H9 (cell line): ENCODE results near the gene ZMIZ1. TPM values are rescaled to one million over a fixed set of nuclear protein-coding genes. Genes with fewer than 3 reads are reported as not detected.

Source experiments
- DNase-seq: peaks from one replicate; pipeline ENCODE4 v3.0.0-alpha.2; 2017
- H2AFZ ChIP-seq: one replicate; pipeline ENCODE4 v1.6.1; 2013; ENCODE audit warnings: mild to moderate bottlenecking, low read length, control low read depth, moderate library complexity
- H2AK5ac ChIP-seq: 2 replicates; pipeline ENCODE4 v1.6.1; 2013; ENCODE audit warnings: low read length, control low read depth, mixed read lengths; ENCODE audit not compliant: insufficient read length
- H2BK120ac ChIP-seq: one replicate; pipeline ENCODE4 v1.6.1; 2013; ENCODE audit warnings: low read depth, mild to moderate bottlenecking, low read length, control low read depth, inconsistent platforms; ENCODE audit not compliant: poor library complexity, severe bottlenecking
- H2BK12ac ChIP-seq: 2 replicates; pipeline ENCODE4 v1.6.1; 2013; ENCODE audit warnings: low read length, control low read depth, mixed read lengths, low read depth; ENCODE audit not compliant: insufficient read length
- H2BK15ac ChIP-seq: 2 replicates; pipeline ENCODE4 v1.6.1; 2013; ENCODE audit warnings: low read depth, low read length, control low read depth
- H2BK20ac ChIP-seq: one replicate; pipeline ENCODE4 v1.6.1; 2013; ENCODE audit warnings: low read depth, mild to moderate bottlenecking, low read length, control low read depth, inconsistent platforms; ENCODE audit not compliant: poor library complexity, severe bottlenecking
- H2BK5ac ChIP-seq: 2 replicates; pipeline ENCODE4 v1.6.1; 2013; ENCODE audit warnings: low read length, control low read depth, mixed read lengths; ENCODE audit not compliant: insufficient read length
- H3K14ac ChIP-seq: 2 replicates; pipeline ENCODE4 v1.6.1; 2013; ENCODE audit warnings: low read length, control low read depth; ENCODE audit not compliant: insufficient read depth
- H3K18ac ChIP-seq: 2 replicates; pipeline ENCODE4 v1.6.1; 2013; ENCODE audit warnings: low read depth, mild to moderate bottlenecking, mixed read lengths, low read length, control low read depth; ENCODE audit not compliant: insufficient read length
- H3K23ac ChIP-seq: 2 replicates; pipeline ENCODE4 v1.6.1; 2013; ENCODE audit warnings: low read length, control low read depth, mixed read lengths, low read depth; ENCODE audit not compliant: insufficient read length
- H3K23me2 ChIP-seq: 2 replicates; pipeline ENCODE4 v1.6.1; 2013; ENCODE audit warnings: low read depth, mild to moderate bottlenecking, mixed read lengths, low read length, control low read depth; ENCODE audit not compliant: insufficient read length, poor library complexity, severe bottlenecking
- H3K27ac ChIP-seq: 2 replicates; pipeline ENCODE4 v1.5.1; 2013; ENCODE audit warnings: low read length, control low read depth, mixed read lengths, low read depth; ENCODE audit not compliant: insufficient read length
- H3K27me3 ChIP-seq: 2 replicates; pipeline ENCODE4 v1.6.1; 2013; ENCODE audit warnings: low read length, control low read depth, inconsistent platforms; ENCODE audit not compliant: insufficient read depth
- H3K4ac ChIP-seq: 2 replicates; pipeline ENCODE4 v1.6.1; 2013; ENCODE audit warnings: low read depth, mild to moderate bottlenecking, control low read depth, inconsistent platforms, low read length, moderate library complexity
- H3K4me1 ChIP-seq: 2 replicates; pipeline ENCODE4 v1.6.1; 2013; ENCODE audit warnings: low read length, control low read depth, inconsistent platforms; ENCODE audit not compliant: insufficient read depth
- H3K4me2 ChIP-seq: 2 replicates; pipeline ENCODE4 v1.6.1; 2013; ENCODE audit warnings: low read length, control low read depth, mixed read lengths; ENCODE audit not compliant: insufficient read length, insufficient read depth
- H3K56ac ChIP-seq: 2 replicates; pipeline ENCODE4 v1.6.1; 2013; ENCODE audit warnings: low read depth, mild to moderate bottlenecking, mixed read lengths, low read length, control low read depth; ENCODE audit not compliant: insufficient read length
- H3K79me1 ChIP-seq: 2 replicates; pipeline ENCODE4 v1.6.1; 2013; ENCODE audit warnings: low read depth, mild to moderate bottlenecking, moderate library complexity, low read length, control low read depth, inconsistent platforms; ENCODE audit not compliant: insufficient read depth, poor library complexity, severe bottlenecking
- H3K79me2 ChIP-seq: 2 replicates; pipeline ENCODE4 v1.6.1; 2013; ENCODE audit warnings: low read length, control low read depth, inconsistent platforms; ENCODE audit not compliant: insufficient read depth
- H3K9ac ChIP-seq: 2 replicates; pipeline ENCODE4 v1.6.1; 2013; ENCODE audit warnings: low read length, control low read depth, mixed read lengths; ENCODE audit not compliant: insufficient read length; ENCODE audit errors: extremely low read depth
- H3K9me3 ChIP-seq: one replicate; pipeline ENCODE4 v1.6.1; 2013; ENCODE audit warnings: low read depth, low read length, inconsistent platforms; ENCODE audit not compliant: control insufficient read depth
- H3T11ph ChIP-seq: one replicate; pipeline ENCODE4 v1.6.1; 2013; ENCODE audit warnings: mild to moderate bottlenecking, low read length, control low read depth, inconsistent platforms
- H4K20me1 ChIP-seq: one replicate; pipeline ENCODE4 v1.6.1; 2013; ENCODE audit not compliant: control insufficient read depth, insufficient read length, insufficient read depth
- H4K5ac ChIP-seq: 2 replicates; pipeline ENCODE4 v1.6.1; 2013; ENCODE audit warnings: low read depth, mild to moderate bottlenecking, mixed read lengths, low read length, control low read depth; ENCODE audit not compliant: insufficient read length
- H4K8ac ChIP-seq: replicated peaks from 2 replicates; pipeline ENCODE4 v1.6.1; 2013; ENCODE audit warnings: low read length, control low read depth, mixed read lengths, low read depth; ENCODE audit not compliant: insufficient read length
- H4K91ac ChIP-seq: 2 replicates; pipeline ENCODE4 v1.6.1; 2013; ENCODE audit warnings: low read depth, mild to moderate bottlenecking, moderate library complexity, mixed read lengths, low read length, control low read depth; ENCODE audit not compliant: insufficient read length
- H3K27ac Mint-ChIP-seq, 3 experiments: 2 replicates in 2 of 3; 3 replicates in 1 of 3; pipeline ENCODE4 v1.8.0; 2020 to 2021; ENCODE audit warnings: mixed read lengths in 3 of 3, mild to moderate bottlenecking in 1 of 3, moderate library complexity in 1 of 3
- H3K27me3 Mint-ChIP-seq: 2 replicates; pipeline ENCODE4 v1.8.0; 2021; ENCODE audit warnings: low read depth, mild to moderate bottlenecking, moderate library complexity, mixed read lengths
- H3K36me3 Mint-ChIP-seq, 3 experiments: 2 replicates in 2 of 3; 3 replicates in 1 of 3; pipeline ENCODE4 v1.8.0; 2020 to 2021; ENCODE audit warnings: low read depth in 3 of 3, mixed read lengths in 3 of 3; ENCODE audit not compliant: insufficient read depth in 1 of 3
- H3K4me1 Mint-ChIP-seq, 2 experiments: 2 replicates each; pipeline ENCODE4 v1.8.0; 2020; ENCODE audit warnings: mixed read lengths in 2 of 2
- H3K4me3 Mint-ChIP-seq, 2 experiments: 2 replicates in 1 of 2; 3 replicates in 1 of 2; pipeline ENCODE4 v1.8.0; 2020 to 2021; ENCODE audit warnings: mild to moderate bottlenecking in 2 of 2, mixed read lengths in 2 of 2, moderate library complexity in 1 of 2
- H3K9me3 Mint-ChIP-seq, 2 experiments: 2 replicates in 1 of 2; 3 replicates in 1 of 2; pipeline ENCODE4 v1.8.0; 2020; ENCODE audit warnings: mild to moderate bottlenecking in 2 of 2, mixed read lengths in 2 of 2, moderate library complexity in 1 of 2
- WGBS: extraction: QIAGEN DNeasy Blood & Tissue Kit; methylation state at CpG from one replicate; pipeline ENCODE4 v1.1.7; 2013; ENCODE audit warnings: missing lambda C conversion rate, low lambda C conversion rate, mixed read lengths; ENCODE audit not compliant: insufficient read length; ENCODE audit errors: extremely low coverage; 5-methylcytosine and 5-hydroxymethylcytosine counted together
- total RNA-seq: library from RNA; stranded (reverse); gene quantifications from 2 replicates; pipeline ENCODE4 v1.2.1, GENCODE V29; 2021
- TF ChIP-seq, protein P1 (sequence below): fragments of 200-600 bp; sonication (generic); conservative IDR thresholded peaks from 3 replicates; pipeline ENCODE4 v1.8.0; 2021; ENCODE audit warnings: antibody characterized with exemption, mild to moderate bottlenecking

ZMIZ1 gene
- total RNA-seq, 1 experiment from 2014 or later: 36.9 TPM

- no CpG with 5 or more reads among the region's 2 CpGs for WGBS
- Histone ChIP-seq H3K23me2 (peaks cover 5% of the 10 kb centered on the region), H3K18ac (no peak overlapping the region), H3K14ac (no peak overlapping the region), H3K23ac (no peak overlapping the region), H3K4ac (no peak overlapping the region), H4K8ac (no peak overlapping the region), H3K9me3 (no peaks in the 10 kb centered on the region), H4K5ac (no peak overlapping the region), H3K56ac (no peak overlapping the region), H2AK5ac (no peak overlapping the region), H2AFZ (no peak overlapping the region), H4K20me1 (no peaks in the 10 kb centered on the region), H4K91ac (no peak overlapping the region), H2BK5ac (no peak overlapping the region), H3K9ac (no peak overlapping the region), H3K4me2 (no peak overlapping the region), H3K27me3 (no peaks in the 10 kb centered on the region), H3T11ph (no peak overlapping the region), H2BK15ac (no peak overlapping the region), H3K79me1 (peaks cover 5% of the 10 kb centered on the region), H3K79me2 (no peaks in the 10 kb centered on the region), H2BK12ac (no peak overlapping the region), H3K4me1 (0 out of 2 replicates have a peak, but pooled peaks cover 5% of the 10 kb centered on the region), H3K27ac (no peak overlapping the region), H2BK120ac (no peak overlapping the region), H2BK20ac (no peak overlapping the region)
- TF ChIP-seq, protein P1, sequence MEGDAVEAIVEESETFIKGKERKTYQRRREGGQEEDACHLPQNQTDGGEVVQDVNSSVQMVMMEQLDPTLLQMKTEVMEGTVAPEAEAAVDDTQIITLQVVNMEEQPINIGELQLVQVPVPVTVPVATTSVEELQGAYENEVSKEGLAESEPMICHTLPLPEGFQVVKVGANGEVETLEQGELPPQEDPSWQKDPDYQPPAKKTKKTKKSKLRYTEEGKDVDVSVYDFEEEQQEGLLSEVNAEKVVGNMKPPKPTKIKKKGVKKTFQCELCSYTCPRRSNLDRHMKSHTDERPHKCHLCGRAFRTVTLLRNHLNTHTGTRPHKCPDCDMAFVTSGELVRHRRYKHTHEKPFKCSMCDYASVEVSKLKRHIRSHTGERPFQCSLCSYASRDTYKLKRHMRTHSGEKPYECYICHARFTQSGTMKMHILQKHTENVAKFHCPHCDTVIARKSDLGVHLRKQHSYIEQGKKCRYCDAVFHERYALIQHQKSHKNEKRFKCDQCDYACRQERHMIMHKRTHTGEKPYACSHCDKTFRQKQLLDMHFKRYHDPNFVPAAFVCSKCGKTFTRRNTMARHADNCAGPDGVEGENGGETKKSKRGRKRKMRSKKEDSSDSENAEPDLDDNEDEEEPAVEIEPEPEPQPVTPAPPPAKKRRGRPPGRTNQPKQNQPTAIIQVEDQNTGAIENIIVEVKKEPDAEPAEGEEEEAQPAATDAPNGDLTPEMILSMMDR: no peak
- no peaks in the 10 kb centered on the region for H3K9me3 Mint-ChIP-seq
- peaks cover 11 to 24% (median 22%) of the 10 kb centered on the region in 3 experiments; a peak in 6 of 7 replicates for H3K36me3 Mint-ChIP-seq
- no peak overlapping the region for H3K27ac Mint-ChIP-seq
- H3K4me3 Mint-ChIP-seq: no peak overlapping the region
- DNase-seq: peak; percentile 21
- H3K27me3 Mint-ChIP-seq: peaks cover 12% of the 10 kb centered on the region
- H3K4me1 Mint-ChIP-seq: peaks cover 8 to 23% of the 10 kb centered on the region in 2 experiments
Observed at GRCh38 chr10:79346012-79346340, 277.2 kb downstream of the ZMIZ1 start.
